Measurements from ENCODE around the gene LGALS7.

GRCh38 chr19:38799104-38799503, 25.8 kb upstream of the LGALS7 start:
- TF ChIP-seq GATA2 (IDR thresholded peaks at IDR 0.05; ENCODE audit: low read depth, low read length) (no peak), GATA3 (IDR thresholded peaks at IDR 0.05; ENCODE audit: low read depth, low read length) (no peak)
